ENCODE results near the gene PPP1R1C.

Gene PPP1R1C

GRCh38 chr2:182069416-182069815 is 83.8 kb downstream of the PPP1R1C start:
- Mint-ChIP-seq H3K36me3 (ENCODE audit: low read depth) (no peaks in the 10 kb centered on the region), H3K27me3 (ENCODE audit: low read depth, poor library complexity) (peaks cover 3% of the 10 kb centered on the region), H3K4me1 (no peaks in the 10 kb centered on the region), H3K9me3 (no peaks in the 10 kb centered on the region), H3K27ac (no peak overlapping the region), H3K4me3 (no peak overlapping the region)
- no peak for DNase-seq
- no peak for TF ChIP-seq CTCF (IDR thresholded peaks at IDR 0.05)

GRCh38 chr2:182069908-182070307 is 84.3 kb downstream of the PPP1R1C start:
- peaks cover 3% of the 10 kb centered on the region for H3K27me3 Mint-ChIP-seq (ENCODE audit: low read depth, poor library complexity)
- H3K36me3 Mint-ChIP-seq (ENCODE audit: low read depth) = no peaks in the 10 kb centered on the region
- H3K4me3 Mint-ChIP-seq = no peak overlapping the region
- no peaks in the 10 kb centered on the region for H3K9me3 Mint-ChIP-seq
- H3K4me1 Mint-ChIP-seq = no peaks in the 10 kb centered on the region
- DNase-seq = no peak
- no peak overlapping the region for H3K27ac Mint-ChIP-seq
- TF ChIP-seq CTCF (IDR thresholded peaks at IDR 0.05) = no peak

GRCh38 chr2:182070736-182071135 is 85.1 kb downstream of the PPP1R1C start:
- no peak overlapping the region for H3K27ac Mint-ChIP-seq
- TF ChIP-seq CTCF (IDR thresholded peaks at IDR 0.05) = no peak
- no peak overlapping the region for H3K4me3 Mint-ChIP-seq
- DNase-seq = no peak
- H3K27me3 Mint-ChIP-seq (ENCODE audit: low read depth, poor library complexity) = peaks cover 3% of the 10 kb centered on the region
- H3K36me3 Mint-ChIP-seq (ENCODE audit: low read depth) = no peaks in the 10 kb centered on the region
- no peaks in the 10 kb centered on the region for H3K9me3 Mint-ChIP-seq
- H3K4me1 Mint-ChIP-seq = no peaks in the 10 kb centered on the region

GRCh38 chr2:182072861-182073260 is 87.2 kb downstream of the PPP1R1C start:
- H3K36me3 Mint-ChIP-seq (ENCODE audit: low read depth) = no peaks in the 10 kb centered on the region
- H3K9me3 Mint-ChIP-seq = no peaks in the 10 kb centered on the region
- H3K4me3 Mint-ChIP-seq = no peak overlapping the region
- no peak for TF ChIP-seq CTCF (IDR thresholded peaks at IDR 0.05)
- no peaks in the 10 kb centered on the region for H3K4me1 Mint-ChIP-seq
- no peak overlapping the region for H3K27ac Mint-ChIP-seq
- peaks cover 6% of the 10 kb centered on the region for H3K27me3 Mint-ChIP-seq (ENCODE audit: low read depth, poor library complexity)
- DNase-seq = no peak

GRCh38 chr2:182073613-182074012 is 88.0 kb downstream of the PPP1R1C start:
- no peak for TF ChIP-seq CTCF (IDR thresholded peaks at IDR 0.05)
- H3K27me3 Mint-ChIP-seq (ENCODE audit: low read depth, poor library complexity) = peaks cover 7% of the 10 kb centered on the region
- no peak overlapping the region for H3K27ac Mint-ChIP-seq

GRCh38 chr2:182077023-182077422 is 91.4 kb downstream of the PPP1R1C start:
- H3K27ac Mint-ChIP-seq = no peak overlapping the region
- no peaks in the 10 kb centered on the region for H3K36me3 Mint-ChIP-seq (ENCODE audit: low read depth)
- no peaks in the 10 kb centered on the region for H3K9me3 Mint-ChIP-seq
- H3K27me3 Mint-ChIP-seq (ENCODE audit: low read depth, poor library complexity) = peaks cover 6% of the 10 kb centered on the region
- H3K4me1 Mint-ChIP-seq = no peaks in the 10 kb centered on the region
- no peak for DNase-seq
- H3K4me3 Mint-ChIP-seq = no peak overlapping the region
- TF ChIP-seq CTCF (IDR thresholded peaks at IDR 0.05) = no peak

More at GRCh38 chr2:182073613-182074012, 88.0 kb downstream of the PPP1R1C start:
- Mint-ChIP-seq H3K9me3 (no peaks in the 10 kb centered on the region), H3K36me3 (ENCODE audit: low read depth) (no peaks in the 10 kb centered on the region), H3K4me3 (no peak overlapping the region), H3K4me1 (no peaks in the 10 kb centered on the region)
- DNase-seq = no peak
